C4-2B (cell line): ENCODE data around the gene MET.

Experiments
- H3K27ac ChIP-seq: fragments of 450-650 bp; 2 replicates; pipeline ENCODE4 v1.5.1; 2017
- ZFX ChIP-seq: fragments of 450-650 bp; IDR thresholded peaks from 2 replicates; pipeline ENCODE4 v1.6.1; 2017
- TF ChIP-seq, protein P1 (sequence below): fragments of 450-650 bp; conservative IDR thresholded peaks from 2 replicates; pipeline ENCODE4 v1.5.1; 2017; ENCODE audit warnings: mild to moderate bottlenecking

MET gene

DNA sequence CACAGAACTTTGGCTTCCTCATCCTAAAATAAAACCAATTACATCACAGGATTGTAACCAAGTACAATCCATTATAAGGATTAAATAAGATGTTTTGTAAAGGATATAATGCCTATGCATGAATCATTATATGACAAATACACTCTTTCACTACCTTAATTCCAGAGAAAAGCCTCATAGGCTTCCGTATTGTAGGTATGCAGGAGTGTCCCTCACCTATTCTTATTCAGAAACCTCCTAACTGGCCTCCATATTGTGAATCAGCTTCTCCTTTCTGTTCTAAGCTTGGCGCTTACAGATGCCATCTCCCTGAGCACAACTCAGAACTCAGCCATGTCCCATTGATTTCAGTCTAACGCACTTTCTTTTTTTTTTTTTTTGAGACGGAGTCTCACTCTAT lies 120.8 kb downstream of the MET start:
- TF ChIP-seq ZFX, result no peak
- TF ChIP-seq, protein P1, sequence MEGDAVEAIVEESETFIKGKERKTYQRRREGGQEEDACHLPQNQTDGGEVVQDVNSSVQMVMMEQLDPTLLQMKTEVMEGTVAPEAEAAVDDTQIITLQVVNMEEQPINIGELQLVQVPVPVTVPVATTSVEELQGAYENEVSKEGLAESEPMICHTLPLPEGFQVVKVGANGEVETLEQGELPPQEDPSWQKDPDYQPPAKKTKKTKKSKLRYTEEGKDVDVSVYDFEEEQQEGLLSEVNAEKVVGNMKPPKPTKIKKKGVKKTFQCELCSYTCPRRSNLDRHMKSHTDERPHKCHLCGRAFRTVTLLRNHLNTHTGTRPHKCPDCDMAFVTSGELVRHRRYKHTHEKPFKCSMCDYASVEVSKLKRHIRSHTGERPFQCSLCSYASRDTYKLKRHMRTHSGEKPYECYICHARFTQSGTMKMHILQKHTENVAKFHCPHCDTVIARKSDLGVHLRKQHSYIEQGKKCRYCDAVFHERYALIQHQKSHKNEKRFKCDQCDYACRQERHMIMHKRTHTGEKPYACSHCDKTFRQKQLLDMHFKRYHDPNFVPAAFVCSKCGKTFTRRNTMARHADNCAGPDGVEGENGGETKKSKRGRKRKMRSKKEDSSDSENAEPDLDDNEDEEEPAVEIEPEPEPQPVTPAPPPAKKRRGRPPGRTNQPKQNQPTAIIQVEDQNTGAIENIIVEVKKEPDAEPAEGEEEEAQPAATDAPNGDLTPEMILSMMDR, result no peak
- no peak overlapping the region for H3K27ac ChIP-seq

DNA sequence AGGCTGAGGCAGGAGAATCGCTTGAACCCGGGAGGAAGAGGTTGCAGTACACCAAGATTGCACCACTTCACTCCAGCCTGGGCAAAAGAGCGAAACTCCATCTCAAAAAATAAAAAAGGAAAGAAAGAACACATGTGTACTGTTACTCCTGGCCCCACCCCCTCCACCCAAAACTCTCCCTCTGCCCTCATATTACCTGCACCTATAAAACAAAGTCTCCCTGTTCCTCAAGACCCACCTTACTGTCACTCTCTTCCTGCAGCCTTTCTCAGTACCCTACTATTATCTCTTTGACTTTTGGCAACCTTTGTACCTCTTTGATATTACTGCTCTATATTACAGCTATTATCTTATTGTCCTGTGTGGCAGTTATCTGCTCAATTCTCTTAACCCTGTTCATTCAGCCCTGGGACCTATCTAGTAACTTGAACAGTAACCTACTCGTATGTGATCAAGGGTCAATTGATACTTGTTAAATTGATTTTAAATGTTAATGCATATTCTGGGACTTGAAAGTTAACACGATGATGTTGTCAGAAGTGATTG lies 121.9 kb downstream of the MET start:
- no peak overlapping the region for H3K27ac ChIP-seq
- no peak for TF ChIP-seq ZFX

DNA sequence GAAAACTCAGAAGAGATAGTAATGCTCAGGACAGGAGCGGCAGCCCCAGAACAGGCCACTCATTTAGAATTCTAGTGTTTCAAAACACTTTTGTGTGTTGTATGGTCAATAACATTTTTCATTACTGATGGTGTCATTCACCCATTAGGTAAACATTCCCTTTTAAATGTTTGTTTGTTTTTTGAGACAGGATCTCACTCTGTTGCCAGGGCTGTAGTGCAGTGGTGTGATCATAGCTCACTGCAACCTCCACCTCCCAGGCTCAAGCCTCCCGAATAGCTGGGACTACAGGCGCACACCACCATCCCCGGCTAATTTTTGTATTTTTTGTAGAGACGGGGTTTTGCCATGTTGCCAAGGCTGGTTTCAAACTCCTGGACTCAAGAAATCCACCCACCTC lies 124.5 kb downstream of the MET start:
- H3K27ac ChIP-seq, result no peak overlapping the region
- TF ChIP-seq, protein P1, result no peak
- TF ChIP-seq ZFX, result no peak

DNA sequence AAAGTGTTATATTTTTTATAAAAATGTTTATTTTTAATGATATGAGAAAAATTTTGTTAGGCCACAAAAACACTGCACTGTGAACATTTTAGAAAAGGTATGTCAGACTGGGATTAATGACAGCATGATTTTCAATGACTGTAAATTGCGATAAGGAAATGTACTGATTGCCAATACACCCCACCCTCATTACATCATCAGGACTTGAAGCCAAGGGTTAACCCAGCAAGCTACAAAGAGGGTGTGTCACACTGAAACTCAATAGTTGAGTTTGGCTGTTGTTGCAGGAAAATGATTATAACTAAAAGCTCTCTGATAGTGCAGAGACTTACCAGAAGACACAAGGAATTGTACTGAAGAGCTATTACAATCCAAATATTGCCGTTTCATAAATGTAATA lies 125.6 kb downstream of the MET start:
- TF ChIP-seq ZFX, result no peak
- TF ChIP-seq, protein P1, result no peak
- no peak overlapping the region for H3K27ac ChIP-seq

DNA sequence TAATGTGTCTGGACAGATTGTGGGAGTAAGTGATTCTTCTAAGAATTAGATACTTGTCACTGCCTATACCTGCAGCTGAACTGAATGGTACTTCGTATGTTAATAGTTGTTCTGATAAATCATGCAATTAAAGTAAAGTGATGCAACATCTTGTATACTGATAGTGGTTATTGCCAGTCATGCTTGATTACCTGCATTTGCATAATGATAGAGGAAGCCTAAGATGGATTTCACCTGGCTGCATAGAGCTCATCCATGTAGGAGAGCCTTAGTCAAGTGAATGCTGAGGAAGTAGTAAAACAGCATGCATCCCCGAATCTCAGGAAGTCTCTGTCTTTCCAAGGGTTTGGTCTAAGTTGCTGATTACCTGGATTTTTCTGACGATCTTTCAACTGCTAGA lies 126.2 kb downstream of the MET start:
- H3K27ac ChIP-seq, result no peak overlapping the region
- TF ChIP-seq, protein P1, result no peak

DNA sequence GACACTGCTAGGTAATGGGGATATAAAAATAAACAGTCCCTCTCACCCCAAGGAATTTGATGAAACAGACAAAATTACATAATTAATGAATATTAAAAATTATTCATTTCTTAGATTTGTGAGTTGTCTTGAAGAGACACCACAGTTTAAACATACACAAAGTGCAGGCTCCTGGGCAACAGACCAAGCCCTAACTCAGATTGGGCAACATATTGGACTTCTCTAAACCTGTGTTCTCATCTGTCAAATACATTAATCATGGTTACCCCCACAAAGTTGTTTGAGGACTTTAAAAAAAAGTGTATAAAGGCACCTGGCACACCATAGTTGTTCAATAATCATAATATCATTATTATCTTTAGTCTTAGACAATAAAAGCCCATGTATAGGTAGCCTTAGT lies 127.9 kb downstream of the MET start:
- TF ChIP-seq, protein P1, result no peak
- no peak for TF ChIP-seq ZFX
- H3K27ac ChIP-seq, result no peak overlapping the region

DNA sequence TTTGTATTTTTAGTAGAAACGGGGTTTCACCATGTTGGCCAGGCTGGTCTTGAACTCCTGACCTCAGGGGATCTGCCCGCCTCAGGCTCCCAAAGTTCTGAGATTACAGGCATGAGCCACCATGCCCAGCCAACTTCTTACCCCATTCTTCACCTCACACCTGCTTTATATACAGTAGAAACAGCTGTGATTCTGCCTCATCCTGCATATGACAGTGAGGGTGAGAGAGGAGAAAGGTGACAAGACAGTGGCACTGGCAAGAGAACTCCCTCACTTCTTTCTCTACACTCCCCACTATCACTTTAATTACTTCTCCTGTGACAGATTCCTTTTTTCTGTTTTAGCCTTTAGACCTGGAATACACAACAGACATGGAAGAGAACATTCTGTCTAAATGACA lies 128.6 kb downstream of the MET start:
- TF ChIP-seq, protein P1, result no peak
- no peak overlapping the region for H3K27ac ChIP-seq

DNA sequence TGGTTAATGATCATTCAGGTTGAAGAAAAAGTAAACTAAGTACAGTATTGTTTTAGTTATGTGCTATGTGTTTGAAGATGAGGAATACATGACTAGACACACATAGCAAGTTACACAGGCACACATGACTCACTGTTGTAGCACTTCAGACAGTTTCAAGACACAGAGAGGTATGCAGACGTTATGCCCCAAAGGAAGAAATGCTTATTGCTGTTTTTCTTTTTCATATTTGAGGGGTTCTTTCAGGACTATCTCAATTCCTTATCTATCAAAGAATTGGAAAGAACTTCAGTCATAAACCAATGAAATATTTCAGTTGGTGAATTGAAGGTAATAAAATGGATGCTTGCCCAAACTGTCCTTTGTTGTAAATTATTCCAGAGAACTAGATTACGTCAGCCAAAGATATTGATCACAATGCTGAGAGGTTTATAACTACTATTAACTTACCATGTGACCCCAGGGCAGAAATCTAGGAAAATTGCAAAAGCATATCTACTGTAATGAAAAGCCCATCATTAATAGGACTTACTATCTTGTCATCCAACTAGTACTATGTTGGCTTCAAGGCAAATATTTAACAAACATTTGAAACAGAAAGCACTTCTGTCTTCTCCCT lies 129.2 kb downstream of the MET start:
- TF ChIP-seq, protein P1, result no peak
- no peak for TF ChIP-seq ZFX
- H3K27ac ChIP-seq, result no peak overlapping the region
